ENCODE data around the gene POLR2A. TPM values are rescaled to one million over a fixed set of nuclear protein-coding genes. Genes with fewer than 3 reads are reported as not detected.

The POLR2A gene
- total RNA-seq, 2 donors from 2014 or later, result 36.3 to 124 TPM

DNA sequence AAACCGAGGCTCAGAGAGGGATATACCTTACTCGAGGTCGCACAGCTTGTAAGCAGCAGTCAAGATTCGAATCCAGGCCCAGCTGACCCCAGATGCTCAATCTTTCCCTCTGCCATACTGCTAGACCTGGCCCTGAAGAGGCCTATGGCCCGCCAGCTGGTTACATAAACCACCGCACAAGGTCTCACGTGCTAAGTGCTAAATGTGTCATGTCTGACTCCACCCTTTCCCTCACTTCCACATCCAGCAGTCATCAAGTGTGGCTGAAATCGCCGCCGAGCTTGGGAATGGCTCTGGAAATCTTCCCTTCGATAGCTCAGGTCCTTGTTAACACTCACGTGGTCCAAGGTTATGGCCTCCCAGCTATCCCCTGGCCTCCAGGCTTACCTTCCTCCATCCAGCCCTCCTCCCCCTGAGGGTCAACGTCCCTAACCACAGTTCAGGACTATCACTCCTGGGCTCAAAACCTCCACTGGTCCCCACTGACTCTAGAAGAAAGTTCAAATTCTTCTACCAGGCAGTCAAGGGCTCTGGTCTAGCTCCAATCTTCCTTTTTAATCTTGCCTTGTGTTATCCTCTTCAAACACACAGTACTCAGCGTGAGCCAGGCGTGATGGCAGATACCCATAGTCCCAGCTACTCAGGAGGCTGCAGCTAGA is 8.3 kb upstream of the POLR2A start:
- Histone ChIP-seq H3K27me3 (no peaks in the 10 kb centered on the region), H3K36me3 (replicated peaks in 1 of 2; ENCODE audit: insufficient read depth in 1 of 2, low read depth in 2 of 2) (no peaks in the 10 kb centered on the region), H3K9me3 (no peaks in the 10 kb centered on the region), H3K27ac (peak overlapping the region; percentile 13 to 99 (median 50)), H3K4me1 (peaks cover 66% of the 10 kb centered on the region), H3K4me3 (no peak overlapping the region)
- DNase-seq, result peak; percentile 36 to 63 (median 54)
- ATAC-seq, result no peak
- intact Hi-C loops (cut with DNase I), result no loop called here
- no peak for TF ChIP-seq POLR2A (IDR thresholded peaks at IDR 0.05)
- TF ChIP-seq, protein P1, sequence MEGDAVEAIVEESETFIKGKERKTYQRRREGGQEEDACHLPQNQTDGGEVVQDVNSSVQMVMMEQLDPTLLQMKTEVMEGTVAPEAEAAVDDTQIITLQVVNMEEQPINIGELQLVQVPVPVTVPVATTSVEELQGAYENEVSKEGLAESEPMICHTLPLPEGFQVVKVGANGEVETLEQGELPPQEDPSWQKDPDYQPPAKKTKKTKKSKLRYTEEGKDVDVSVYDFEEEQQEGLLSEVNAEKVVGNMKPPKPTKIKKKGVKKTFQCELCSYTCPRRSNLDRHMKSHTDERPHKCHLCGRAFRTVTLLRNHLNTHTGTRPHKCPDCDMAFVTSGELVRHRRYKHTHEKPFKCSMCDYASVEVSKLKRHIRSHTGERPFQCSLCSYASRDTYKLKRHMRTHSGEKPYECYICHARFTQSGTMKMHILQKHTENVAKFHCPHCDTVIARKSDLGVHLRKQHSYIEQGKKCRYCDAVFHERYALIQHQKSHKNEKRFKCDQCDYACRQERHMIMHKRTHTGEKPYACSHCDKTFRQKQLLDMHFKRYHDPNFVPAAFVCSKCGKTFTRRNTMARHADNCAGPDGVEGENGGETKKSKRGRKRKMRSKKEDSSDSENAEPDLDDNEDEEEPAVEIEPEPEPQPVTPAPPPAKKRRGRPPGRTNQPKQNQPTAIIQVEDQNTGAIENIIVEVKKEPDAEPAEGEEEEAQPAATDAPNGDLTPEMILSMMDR (IDR thresholded peaks at IDR 0.05), result no peak
- WGBS, 2 donors, result 52 to 57% methylated on average over 15 of the region's 15 CpGs

- Histone ChIP-seq H3K36me3 (replicated peaks in 1 of 2; ENCODE audit: insufficient read depth in 1 of 2, low read depth in 2 of 2) (no peaks in the 10 kb centered on the region), H3K27ac (peak overlapping the region; percentile 13 to 99 (median 50)), H3K4me3 (no peak overlapping the region), H3K4me1 (peaks cover 60% of the 10 kb centered on the region), H3K27me3 (no peaks in the 10 kb centered on the region), H3K9me3 (no peaks in the 10 kb centered on the region)
- no peak for DNase-seq
- 17 to 30% methylated on average over 3 of the region's 3 CpGs for WGBS, 2 donors
- intact Hi-C loops (cut with DNase I), result no loop called here
- ATAC-seq, result no peak
- TF ChIP-seq, protein P1 (IDR thresholded peaks at IDR 0.05), result no peak
- TF ChIP-seq POLR2A (IDR thresholded peaks at IDR 0.05), result no peak
These were observed 7.7 kb upstream of the POLR2A start for GRCh38 chr17:7476494-7476893.

- H3K4me3 ChIP-seq, result no peak overlapping the region
- 92 to 100% methylated on average over 2 to 5 of the region's 5 CpGs for WGBS, 2 donors
- ATAC-seq (no peak), DNase-seq (no peak)
- intact Hi-C loops (cut with DNase I), result no loop called here
- H3K9me3 ChIP-seq, result no peaks in the 10 kb centered on the region
- no peaks in the 10 kb centered on the region for H3K36me3 ChIP-seq (replicated peaks in 1 of 2; ENCODE audit: insufficient read depth in 1 of 2, low read depth in 2 of 2)
- H3K4me1 ChIP-seq, result peaks cover 56% of the 10 kb centered on the region
- TF ChIP-seq, protein P1 (IDR thresholded peaks at IDR 0.05), result no peak
- no peak for TF ChIP-seq POLR2A (IDR thresholded peaks at IDR 0.05)
- H3K27ac ChIP-seq, result peak overlapping the region; percentile 99 to 100 (median 99)
- H3K27me3 ChIP-seq, result no peaks in the 10 kb centered on the region
These were observed 7.2 kb upstream of the POLR2A start for GRCh38 chr17:7476951-7477350.

DNA sequence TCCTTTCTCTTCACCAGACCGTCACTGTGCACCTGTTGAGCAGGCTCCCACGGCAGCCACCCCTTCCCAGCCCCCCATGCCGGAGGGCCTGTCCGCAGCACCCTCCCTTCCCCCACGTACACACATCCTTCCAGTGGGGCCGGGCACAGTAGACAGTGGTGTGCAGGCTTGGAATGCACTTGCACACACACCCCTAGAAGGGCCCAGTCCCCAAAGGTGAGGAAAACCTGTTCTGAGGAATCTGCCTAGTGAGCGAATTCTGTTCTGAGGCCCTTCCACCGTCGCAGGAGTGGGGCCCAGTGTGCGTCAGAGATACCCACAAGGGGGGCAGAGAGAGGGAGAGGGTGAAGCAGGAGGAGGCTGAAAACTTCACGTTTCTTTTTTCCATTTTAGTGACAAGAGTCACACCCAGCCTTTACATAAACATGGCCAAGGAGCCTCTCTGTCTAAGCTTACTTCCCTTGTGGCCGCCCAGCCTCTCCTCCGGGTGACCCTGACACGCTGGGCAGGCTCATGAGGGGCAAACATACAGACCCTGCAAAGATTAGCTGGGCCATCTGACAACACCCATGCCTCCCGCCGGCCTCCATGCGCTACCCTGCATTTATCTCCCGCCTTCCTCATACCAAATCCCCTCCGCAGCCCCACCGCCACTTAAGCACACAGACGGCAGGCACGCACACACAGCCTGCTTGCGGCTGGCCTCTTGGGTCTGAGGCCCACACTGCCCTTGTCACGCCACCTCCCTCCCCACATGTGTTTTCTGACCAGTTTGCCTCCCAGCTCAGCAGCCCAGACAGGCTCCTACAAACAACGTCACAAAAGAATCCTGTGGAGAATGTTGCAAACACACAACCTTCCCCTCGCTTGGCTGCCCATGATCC is 6.5 kb upstream of the POLR2A start:
- Histone ChIP-seq H3K27ac (peak overlapping the region; percentile 99 to 100 (median 99)), H3K9me3 (no peaks in the 10 kb centered on the region), H3K36me3 (replicated peaks in 1 of 2; ENCODE audit: insufficient read depth in 1 of 2, low read depth in 2 of 2) (no peaks in the 10 kb centered on the region), H3K27me3 (no peaks in the 10 kb centered on the region), H3K4me1 (peaks cover 53% of the 10 kb centered on the region), H3K4me3 (no peak overlapping the region)
- DNase-seq, result peak; percentile 50 to 69 (median 62)
- ATAC-seq, result peak; percentile 16
- WGBS, 2 donors, result 26 to 29% methylated on average over 24 to 25 of the region's 26 CpGs
- TF ChIP-seq POLR2A (IDR thresholded peaks at IDR 0.05), result peak; percentile 21 to 65 (median 43)
- TF ChIP-seq, protein P1 (IDR thresholded peaks at IDR 0.05), result no peak
- intact Hi-C loops (cut with DNase I), result no loop called here

All from body of pancreas (tissue), 4 donors.